ENCODE results near the gene NT5M. TPM values are rescaled to one million over a fixed set of nuclear protein-coding genes. Genes with fewer than 3 reads are reported as not detected.

NT5M gene
- total RNA-seq, 1 experiment from 2014 or later = 10.2 TPM

DNA sequence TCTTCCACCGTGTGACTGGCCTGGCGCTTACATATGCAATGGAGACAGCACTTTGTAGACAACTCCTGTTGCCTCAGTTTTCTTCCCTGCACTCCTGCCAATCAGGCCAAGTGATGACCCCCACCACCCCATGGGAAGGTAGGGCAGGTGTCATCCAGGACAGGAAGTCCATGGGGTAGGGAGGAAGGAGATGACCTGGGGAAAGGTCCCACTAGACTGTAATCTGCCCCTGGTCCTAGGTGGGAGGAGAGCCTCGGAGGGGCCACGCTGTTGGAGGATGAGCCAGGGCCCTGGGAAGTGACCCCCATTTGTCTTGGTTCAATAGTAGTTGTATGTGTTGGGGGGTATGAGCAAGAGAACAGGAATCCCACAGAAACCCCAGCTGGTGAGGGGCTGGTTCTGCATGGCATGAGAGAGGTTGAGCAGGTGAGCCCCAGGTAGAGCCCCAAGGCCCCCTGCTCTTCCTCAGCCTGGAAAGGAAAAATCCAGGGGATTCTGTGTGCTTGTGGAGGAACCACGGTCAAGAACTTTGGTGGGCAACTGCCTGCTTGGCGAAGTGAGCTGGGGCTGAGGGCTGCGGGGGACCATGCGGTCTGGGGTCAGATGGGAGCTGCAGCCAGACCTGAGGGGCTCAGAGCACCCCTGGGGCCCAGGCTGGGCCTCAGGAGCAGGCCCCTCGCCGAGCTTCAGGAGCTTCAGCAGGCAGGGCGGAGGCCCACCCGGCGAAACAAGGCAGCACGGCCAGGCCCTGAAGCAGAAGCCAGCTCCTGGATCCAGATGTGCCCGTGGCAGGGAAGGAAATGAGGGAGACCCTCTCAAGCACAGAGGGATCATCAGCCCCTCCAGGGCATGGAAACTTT, 50.7 kb downstream of the NT5M start:
- ChIA-PET POLR2A (no interaction called here), CTCF (interaction anchor here (4.3 kb wide), 1 partner anchor 288 kb away, joined by 32 read pairs; no protein-coding TSS in a partner anchor), RAD21 (ENCODE audit: low non-redundant PET in 1 of 2, low total read pairs in 2 of 2, uncharacterized antibody in 2 of 2, unreplicated experiment in 2 of 2) (no interaction called here)
- no peak for TF ChIP-seq TCF7L2 (IDR thresholded peaks at IDR 0.05; ENCODE audit: borderline replicate concordance, extremely low read depth, insufficient read depth, insufficient read length)
- TF ChIP-seq, protein P1, sequence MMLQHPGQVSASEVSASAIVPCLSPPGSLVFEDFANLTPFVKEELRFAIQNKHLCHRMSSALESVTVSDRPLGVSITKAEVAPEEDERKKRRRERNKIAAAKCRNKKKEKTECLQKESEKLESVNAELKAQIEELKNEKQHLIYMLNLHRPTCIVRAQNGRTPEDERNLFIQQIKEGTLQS (IDR thresholded peaks at IDR 0.05) = no peak
- TF ChIP-seq POLR2A (IDR thresholded peaks at IDR 0.05; ENCODE audit: borderline replicate concordance, extremely low read depth, insufficient read depth, insufficient read length) = no peak
- no peak for TF ChIP-seq EZH2phosphoT487 (IDR thresholded peaks at IDR 0.05; ENCODE audit: borderline replicate concordance)
- no peak for TF ChIP-seq YY1 (IDR thresholded peaks at IDR 0.05; ENCODE audit: extremely low read depth, insufficient replicate concordance, low read depth, low read length)
- TF ChIP-seq, protein P2, sequence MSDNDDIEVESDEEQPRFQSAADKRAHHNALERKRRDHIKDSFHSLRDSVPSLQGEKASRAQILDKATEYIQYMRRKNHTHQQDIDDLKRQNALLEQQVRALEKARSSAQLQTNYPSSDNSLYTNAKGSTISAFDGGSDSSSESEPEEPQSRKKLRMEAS (IDR thresholded peaks at IDR 0.05) = no peak
- no peak for TF ChIP-seq SP1 (IDR thresholded peaks at IDR 0.05; ENCODE audit: low read depth)
- TF ChIP-seq FOSL1 (IDR thresholded peaks at IDR 0.05; ENCODE audit: low read depth) = no peak
- TF ChIP-seq EZH2 (IDR thresholded peaks at IDR 0.05) = no peak
- no peak for TF ChIP-seq CBX3 (IDR thresholded peaks at IDR 0.05; ENCODE audit: low read depth)
- Histone ChIP-seq H3K36me3 (ENCODE audit: control insufficient read depth in 1 of 2, insufficient read depth in 2 of 2, low read length in 2 of 2) (no peaks in the 10 kb centered on the region), H3K4me1 (ENCODE audit: control insufficient read depth in 1 of 2, insufficient read depth in 2 of 2, low read length in 2 of 2) (peaks cover 0 to 20% of the 10 kb centered on the region in 2 experiments; a peak in 2 of 4 replicates), H3K27me3 (ENCODE audit: insufficient read depth, low read length) (no peaks in the 10 kb centered on the region), H3K9ac (ENCODE audit: low read length) (no peak overlapping the region), H4K20me1 (ENCODE audit: insufficient read depth) (no peaks in the 10 kb centered on the region), H3K4me2 (ENCODE audit: low read length) (no peak overlapping the region), H3K9me2 (ENCODE audit: insufficient read depth) (no peaks in the 10 kb centered on the region), H2AFZ (ENCODE audit: low read depth, low read length, poor library complexity, severe bottlenecking) (no peak overlapping the region), H3K4me3 (replicated peaks in 1 of 2; ENCODE audit: low read depth in 1 of 2, low read length in 2 of 2) (no peak overlapping the region), H3K79me2 (ENCODE audit: insufficient read depth, low read length) (no peaks in the 10 kb centered on the region), H3K9me3 (ENCODE audit: control insufficient read depth in 1 of 2, insufficient read depth in 1 of 2, low read depth in 1 of 2, low read length in 2 of 2) (no peaks in the 10 kb centered on the region), H3K27ac (ENCODE audit: low read depth, low read length) (no peak overlapping the region)
- DNase-seq (ENCODE audit: low read depth, low spot score) = no peak
- intact Hi-C loops (cut with micrococcal nuclease) = loop anchor here (10.0 kb wide), 2 partner anchors 511 to 681 kb away; partner anchors contain the start of genes ATPAF2 and GID4
- ATAC-seq = no peak
- BruUV-seq (replicated peaks) = no TSS peak
